PC-9 (cell line): ENCODE measurements around the gene RBM4B.

ENCODE experiments used
- EZH2 ChIP-seq: fragments of 200-600 bp; sonication (generic); IDR thresholded peaks from 2 replicates; pipeline ENCODE4 v1.8.0; 2017; ENCODE audit warnings: antibody characterized with exemption, low read depth
- TF ChIP-seq, protein P1 (sequence below): fragments of 200-600 bp; sonication (generic); conservative IDR thresholded peaks from 2 replicates; pipeline ENCODE4 v1.6.1; 2017; ENCODE audit warnings: mixed run types, antibody characterized with exemption, mild to moderate bottlenecking, moderate library complexity

- TF ChIP-seq, protein P1, sequence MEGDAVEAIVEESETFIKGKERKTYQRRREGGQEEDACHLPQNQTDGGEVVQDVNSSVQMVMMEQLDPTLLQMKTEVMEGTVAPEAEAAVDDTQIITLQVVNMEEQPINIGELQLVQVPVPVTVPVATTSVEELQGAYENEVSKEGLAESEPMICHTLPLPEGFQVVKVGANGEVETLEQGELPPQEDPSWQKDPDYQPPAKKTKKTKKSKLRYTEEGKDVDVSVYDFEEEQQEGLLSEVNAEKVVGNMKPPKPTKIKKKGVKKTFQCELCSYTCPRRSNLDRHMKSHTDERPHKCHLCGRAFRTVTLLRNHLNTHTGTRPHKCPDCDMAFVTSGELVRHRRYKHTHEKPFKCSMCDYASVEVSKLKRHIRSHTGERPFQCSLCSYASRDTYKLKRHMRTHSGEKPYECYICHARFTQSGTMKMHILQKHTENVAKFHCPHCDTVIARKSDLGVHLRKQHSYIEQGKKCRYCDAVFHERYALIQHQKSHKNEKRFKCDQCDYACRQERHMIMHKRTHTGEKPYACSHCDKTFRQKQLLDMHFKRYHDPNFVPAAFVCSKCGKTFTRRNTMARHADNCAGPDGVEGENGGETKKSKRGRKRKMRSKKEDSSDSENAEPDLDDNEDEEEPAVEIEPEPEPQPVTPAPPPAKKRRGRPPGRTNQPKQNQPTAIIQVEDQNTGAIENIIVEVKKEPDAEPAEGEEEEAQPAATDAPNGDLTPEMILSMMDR, result no peak
- TF ChIP-seq EZH2, result no peak
Measured at GRCh38 chr11:66651016-66651415, 26.7 kb downstream of the RBM4B start.
